ENCODE data around the gene MUC5B.
"Not testable (repeated sequence)": the region's sequence is repeated elsewhere in the genome, so short reads cannot be mapped to it uniquely, and the experiment has no call there.

The MUC5B gene, protein sequence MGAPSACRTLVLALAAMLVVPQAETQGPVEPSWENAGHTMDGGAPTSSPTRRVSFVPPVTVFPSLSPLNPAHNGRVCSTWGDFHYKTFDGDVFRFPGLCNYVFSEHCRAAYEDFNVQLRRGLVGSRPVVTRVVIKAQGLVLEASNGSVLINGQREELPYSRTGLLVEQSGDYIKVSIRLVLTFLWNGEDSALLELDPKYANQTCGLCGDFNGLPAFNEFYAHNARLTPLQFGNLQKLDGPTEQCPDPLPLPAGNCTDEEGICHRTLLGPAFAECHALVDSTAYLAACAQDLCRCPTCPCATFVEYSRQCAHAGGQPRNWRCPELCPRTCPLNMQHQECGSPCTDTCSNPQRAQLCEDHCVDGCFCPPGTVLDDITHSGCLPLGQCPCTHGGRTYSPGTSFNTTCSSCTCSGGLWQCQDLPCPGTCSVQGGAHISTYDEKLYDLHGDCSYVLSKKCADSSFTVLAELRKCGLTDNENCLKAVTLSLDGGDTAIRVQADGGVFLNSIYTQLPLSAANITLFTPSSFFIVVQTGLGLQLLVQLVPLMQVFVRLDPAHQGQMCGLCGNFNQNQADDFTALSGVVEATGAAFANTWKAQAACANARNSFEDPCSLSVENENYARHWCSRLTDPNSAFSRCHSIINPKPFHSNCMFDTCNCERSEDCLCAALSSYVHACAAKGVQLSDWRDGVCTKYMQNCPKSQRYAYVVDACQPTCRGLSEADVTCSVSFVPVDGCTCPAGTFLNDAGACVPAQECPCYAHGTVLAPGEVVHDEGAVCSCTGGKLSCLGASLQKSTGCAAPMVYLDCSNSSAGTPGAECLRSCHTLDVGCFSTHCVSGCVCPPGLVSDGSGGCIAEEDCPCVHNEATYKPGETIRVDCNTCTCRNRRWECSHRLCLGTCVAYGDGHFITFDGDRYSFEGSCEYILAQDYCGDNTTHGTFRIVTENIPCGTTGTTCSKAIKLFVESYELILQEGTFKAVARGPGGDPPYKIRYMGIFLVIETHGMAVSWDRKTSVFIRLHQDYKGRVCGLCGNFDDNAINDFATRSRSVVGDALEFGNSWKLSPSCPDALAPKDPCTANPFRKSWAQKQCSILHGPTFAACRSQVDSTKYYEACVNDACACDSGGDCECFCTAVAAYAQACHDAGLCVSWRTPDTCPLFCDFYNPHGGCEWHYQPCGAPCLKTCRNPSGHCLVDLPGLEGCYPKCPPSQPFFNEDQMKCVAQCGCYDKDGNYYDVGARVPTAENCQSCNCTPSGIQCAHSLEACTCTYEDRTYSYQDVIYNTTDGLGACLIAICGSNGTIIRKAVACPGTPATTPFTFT (N-terminal part only)

DNA sequence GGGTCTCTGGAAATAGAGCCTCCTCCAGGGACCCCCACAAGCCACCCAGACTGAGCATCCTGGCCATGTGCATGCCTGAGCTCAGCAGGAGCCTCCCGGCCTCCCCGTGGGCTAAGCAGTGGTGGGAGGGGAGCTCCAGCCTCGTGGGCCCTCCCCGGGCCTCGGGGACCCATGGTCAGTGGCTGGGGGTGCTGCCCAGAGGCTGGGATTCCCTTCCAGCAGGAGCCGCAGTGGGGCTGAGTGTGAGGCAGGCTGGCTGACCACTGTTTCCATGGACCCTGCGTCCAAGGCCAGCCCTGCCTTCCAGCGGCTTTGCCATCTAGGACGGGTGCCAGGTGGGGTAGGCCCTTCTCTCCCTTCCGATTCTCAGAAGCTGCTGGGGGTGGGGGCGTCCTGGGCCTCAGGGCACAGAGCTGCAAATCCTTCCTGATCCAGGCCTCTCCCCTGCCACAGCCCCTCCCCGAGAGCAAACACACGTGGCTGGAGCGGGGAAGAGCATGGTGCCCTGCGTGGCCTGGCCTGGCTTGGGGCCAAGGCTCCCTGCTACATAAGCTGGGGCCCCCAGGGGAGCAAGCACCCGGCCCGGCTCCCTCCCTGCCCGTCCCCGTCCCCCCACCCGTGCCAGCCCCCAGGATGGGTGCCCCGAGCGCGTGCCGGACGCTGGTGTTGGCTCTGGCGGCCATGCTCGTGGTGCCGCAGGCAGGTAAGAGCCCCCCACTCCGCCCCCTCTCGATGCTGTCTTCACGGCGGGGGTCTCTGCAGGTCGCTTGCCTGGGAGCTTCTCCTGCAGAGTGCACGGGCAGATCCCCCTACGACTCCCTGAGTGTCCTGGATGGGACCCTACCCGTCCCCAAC lies at the start of gene MUC5B:
MUC5B (plus strand) TSS at position 576 of the 855 bp plus-strand sequence; CDS start at position 634, 58 bp downstream.
- H3K36me3 ChIP-seq (ENCODE audit: insufficient read depth, low read length): no peaks in the 10 kb centered on the region
- no peaks in the 10 kb centered on the region for H3K4me1 ChIP-seq (ENCODE audit: insufficient read depth, low read length)
- no peak within 1 kb of the TSS for H2AFZ ChIP-seq (ENCODE audit: low read depth, low read length)
- peaks cover 18% of the 10 kb centered on the region for H3K27me3 ChIP-seq (ENCODE audit: insufficient read depth, low read length)
- no peaks in the 10 kb centered on the region for H3K9me3 ChIP-seq (ENCODE audit: low read length)
- H3K4me3 ChIP-seq (ENCODE audit: low read length): no peak within 1 kb of the TSS

GRCh38 chr11:1173396-1173795 lies 49.5 kb upstream of the MUC5B start:
- not testable (repeated sequence) for H3K4me1 ChIP-seq (ENCODE audit: insufficient read depth, low read length); H3K4me3 ChIP-seq (ENCODE audit: low read length); H2AFZ ChIP-seq (ENCODE audit: low read depth, low read length)

GRCh38 chr11:1174441-1175370 lies 48.2 kb upstream of the MUC5B start:
- Histone ChIP-seq H2AFZ (ENCODE audit: low read depth, low read length) (no peak overlapping the region), H3K36me3 (ENCODE audit: insufficient read depth, low read length) (no peaks in the 10 kb centered on the region), H3K9me3 (ENCODE audit: low read length) (peaks cover 4% of the 10 kb centered on the region), H3K4me3 (ENCODE audit: low read length) (no peak overlapping the region), H3K4me1 (ENCODE audit: insufficient read depth, low read length) (no peaks in the 10 kb centered on the region), H3K27me3 (ENCODE audit: insufficient read depth, low read length) (no peaks in the 10 kb centered on the region)

More at GRCh38 chr11:1173396-1173795, 49.5 kb upstream of the MUC5B start:
- not testable (repeated sequence) for H3K9me3 ChIP-seq (ENCODE audit: low read length); H3K27me3 ChIP-seq (ENCODE audit: insufficient read depth, low read length); H3K36me3 ChIP-seq (ENCODE audit: insufficient read depth, low read length)

GRCh38 chr11:1175461-1176223 lies 47.2 kb upstream of the MUC5B start:
- H3K4me3 ChIP-seq (ENCODE audit: low read length): no peak overlapping the region

DNA sequence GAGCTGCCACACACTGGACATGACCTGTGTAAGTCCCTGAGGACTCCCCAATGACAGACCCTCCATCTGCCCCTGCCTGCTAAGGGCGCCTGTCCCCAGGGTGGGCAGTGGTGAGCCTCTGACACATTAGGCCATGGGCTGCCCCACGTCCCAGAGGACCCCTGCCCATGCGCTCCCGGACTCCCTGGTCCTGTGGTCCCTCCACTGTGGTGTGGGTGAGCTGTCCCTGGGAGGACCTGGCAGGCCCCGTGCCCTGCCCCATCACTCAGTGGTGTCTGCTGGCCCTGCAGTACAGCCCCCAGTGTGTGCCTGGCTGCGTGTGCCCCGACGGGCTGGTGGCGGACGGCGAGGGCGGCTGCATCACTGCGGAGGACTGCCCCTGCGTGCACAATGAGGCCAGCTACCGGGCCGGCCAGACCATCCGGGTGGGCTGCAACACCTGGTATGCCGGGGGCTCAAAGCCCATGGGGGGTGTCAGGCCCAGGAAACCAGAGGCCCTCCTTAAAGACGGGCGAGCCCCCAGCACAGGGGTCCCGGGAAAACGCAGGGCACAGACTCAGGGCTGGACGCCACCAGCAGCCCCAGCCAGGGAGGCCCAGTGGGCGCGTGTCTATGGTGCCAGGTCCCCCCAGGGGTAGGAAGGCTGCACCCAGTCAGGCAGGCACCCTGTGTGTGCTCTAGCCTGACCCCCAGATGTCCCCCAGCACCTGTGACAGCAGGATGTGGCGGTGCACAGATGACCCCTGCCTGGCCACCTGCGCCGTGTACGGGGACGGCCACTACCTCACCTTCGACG lies 46.4 kb upstream of the MUC5B start:
- Histone ChIP-seq H3K27me3 (ENCODE audit: insufficient read depth, low read length) (no peaks in the 10 kb centered on the region), H3K36me3 (ENCODE audit: insufficient read depth, low read length) (no peaks in the 10 kb centered on the region), H3K9me3 (ENCODE audit: low read length) (peaks cover 4% of the 10 kb centered on the region), H2AFZ (ENCODE audit: low read depth, low read length) (no peak overlapping the region), H3K4me3 (ENCODE audit: low read length) (no peak overlapping the region), H3K4me1 (ENCODE audit: insufficient read depth, low read length) (no peaks in the 10 kb centered on the region)

More at GRCh38 chr11:1175461-1176223, 47.2 kb upstream of the MUC5B start:
- H2AFZ ChIP-seq (ENCODE audit: low read depth, low read length): no peak overlapping the region
- no peaks in the 10 kb centered on the region for H3K36me3 ChIP-seq (ENCODE audit: insufficient read depth, low read length)
- no peaks in the 10 kb centered on the region for H3K4me1 ChIP-seq (ENCODE audit: insufficient read depth, low read length)
- peaks cover 4% of the 10 kb centered on the region for H3K9me3 ChIP-seq (ENCODE audit: low read length)
- H3K27me3 ChIP-seq (ENCODE audit: insufficient read depth, low read length): no peaks in the 10 kb centered on the region

GRCh38 chr11:1177020-1177770 lies 45.7 kb upstream of the MUC5B start:
- Histone ChIP-seq H3K27me3 (ENCODE audit: insufficient read depth, low read length) (no peaks in the 10 kb centered on the region), H3K4me3 (ENCODE audit: low read length) (no peak overlapping the region), H2AFZ (ENCODE audit: low read depth, low read length) (no peak overlapping the region), H3K36me3 (ENCODE audit: insufficient read depth, low read length) (no peaks in the 10 kb centered on the region), H3K4me1 (ENCODE audit: insufficient read depth, low read length) (no peaks in the 10 kb centered on the region), H3K9me3 (ENCODE audit: low read length) (peaks cover 4% of the 10 kb centered on the region)

GRCh38 chr11:1177771-1178090 lies 45.1 kb upstream of the MUC5B start:
- H3K36me3 ChIP-seq (ENCODE audit: insufficient read depth, low read length): no peaks in the 10 kb centered on the region
- no peak overlapping the region for H3K4me3 ChIP-seq (ENCODE audit: low read length)
- peaks cover 4% of the 10 kb centered on the region for H3K9me3 ChIP-seq (ENCODE audit: low read length)
- H3K27me3 ChIP-seq (ENCODE audit: insufficient read depth, low read length): no peaks in the 10 kb centered on the region
- no peaks in the 10 kb centered on the region for H3K4me1 ChIP-seq (ENCODE audit: insufficient read depth, low read length)
- no peak overlapping the region for H2AFZ ChIP-seq (ENCODE audit: low read depth, low read length)

GRCh38 chr11:1178201-1178885 lies 44.5 kb upstream of the MUC5B start:
- Histone ChIP-seq H3K4me1 (ENCODE audit: insufficient read depth, low read length) (no peaks in the 10 kb centered on the region), H3K36me3 (ENCODE audit: insufficient read depth, low read length) (no peaks in the 10 kb centered on the region), H3K27me3 (ENCODE audit: insufficient read depth, low read length) (no peaks in the 10 kb centered on the region)

DNA sequence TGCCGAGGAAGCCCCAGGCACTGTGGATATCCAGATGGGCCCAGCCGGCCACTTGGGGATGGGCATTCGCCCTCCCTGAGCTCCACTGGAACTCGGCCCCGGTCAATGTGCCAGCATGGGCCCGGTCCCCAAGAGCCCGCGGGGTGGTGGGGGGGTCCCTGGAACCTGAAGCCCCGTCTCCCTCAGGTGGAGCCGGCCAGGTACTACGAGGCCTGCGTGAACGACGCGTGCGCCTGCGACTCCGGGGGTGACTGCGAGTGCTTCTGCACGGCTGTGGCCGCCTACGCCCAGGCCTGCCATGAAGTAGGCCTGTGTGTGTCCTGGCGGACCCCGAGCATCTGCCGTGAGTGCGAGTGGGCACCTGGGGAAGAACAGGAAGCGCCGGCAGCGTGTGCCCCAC lies 44.0 kb upstream of the MUC5B start:
- Histone ChIP-seq H3K27me3 (ENCODE audit: insufficient read depth, low read length) (no peaks in the 10 kb centered on the region), H3K4me1 (ENCODE audit: insufficient read depth, low read length) (no peaks in the 10 kb centered on the region), H3K36me3 (ENCODE audit: insufficient read depth, low read length) (no peaks in the 10 kb centered on the region), H3K4me3 (ENCODE audit: low read length) (no peak overlapping the region), H3K9me3 (ENCODE audit: low read length) (peaks cover 2% of the 10 kb centered on the region), H2AFZ (ENCODE audit: low read depth, low read length) (no peak overlapping the region)

More at GRCh38 chr11:1178201-1178885, 44.5 kb upstream of the MUC5B start:
- Histone ChIP-seq H3K4me3 (ENCODE audit: low read length) (no peak overlapping the region), H3K9me3 (ENCODE audit: low read length) (peaks cover 4% of the 10 kb centered on the region), H2AFZ (ENCODE audit: low read depth, low read length) (no peak overlapping the region)

All from neuron (in vitro differentiated cells).